Neutrophil (primary cell): ENCODE results near the gene CHST8.

Experiments used
- H3K27ac ChIP-seq: fragments of 200-600 bp; sonication (generic); 2 replicates; pipeline ENCODE4 v1.5.1; 2016; ENCODE audit warnings: mild to moderate bottlenecking, moderate library complexity
- H3K27me3 ChIP-seq: fragments of 200-600 bp; sonication (generic); 2 replicates; pipeline ENCODE4 v1.6.0; 2016; ENCODE audit warnings: mild to moderate bottlenecking
- H3K36me3 ChIP-seq: fragments of 200-600 bp; sonication (generic); 2 replicates; pipeline ENCODE4 v1.5.1; 2017
- H3K4me1 ChIP-seq, 2 experiments: fragments of 200-600 bp in 1 of 2; sonication (generic) in 1 of 2; 1 replicate in 1 of 2; 2 replicates in 1 of 2; pipeline versions ENCODE4 v1.5.1 to v1.6.1; 2013 to 2016; ENCODE audit warnings: low read depth in 1 of 2, low read length in 1 of 2, mild to moderate bottlenecking in 1 of 2, moderate library complexity in 1 of 2; ENCODE audit not compliant: control insufficient read depth in 1 of 2, insufficient read depth in 1 of 2
- H3K4me3 ChIP-seq, 2 experiments: fragments of 200-600 bp in 1 of 2; sonication (generic) in 1 of 2; 1 replicate in 1 of 2; 2 replicates in 1 of 2; pipeline ENCODE4 v1.5.1; 2013 to 2016; ENCODE audit warnings: low read depth in 1 of 2, low read length in 1 of 2, mild to moderate bottlenecking in 1 of 2, moderate library complexity in 1 of 2
- H3K9me3 ChIP-seq: fragments of 200-600 bp; sonication (generic); 2 replicates; pipeline ENCODE4 v1.5.1; 2016
- TF ChIP-seq, protein P1 (sequence below): fragments of 200-600 bp; sonication (generic); IDR thresholded peaks from 2 replicates; pipeline ENCODE4 v1.5.1; 2016; ENCODE audit warnings: antibody characterized with exemption

Gene CHST8

GRCh38 chr19:33618884-33619283 lies 2.9 kb upstream of the CHST8 start:
- Histone ChIP-seq H3K9me3 (no peaks in the 10 kb centered on the region), H3K27me3 (peaks cover 63% of the 10 kb centered on the region), H3K36me3 (no peaks in the 10 kb centered on the region), H3K4me1 (no peaks in the 10 kb centered on the region), H3K4me3 (no peak overlapping the region), H3K27ac (no peak overlapping the region)
- TF ChIP-seq, protein P1, sequence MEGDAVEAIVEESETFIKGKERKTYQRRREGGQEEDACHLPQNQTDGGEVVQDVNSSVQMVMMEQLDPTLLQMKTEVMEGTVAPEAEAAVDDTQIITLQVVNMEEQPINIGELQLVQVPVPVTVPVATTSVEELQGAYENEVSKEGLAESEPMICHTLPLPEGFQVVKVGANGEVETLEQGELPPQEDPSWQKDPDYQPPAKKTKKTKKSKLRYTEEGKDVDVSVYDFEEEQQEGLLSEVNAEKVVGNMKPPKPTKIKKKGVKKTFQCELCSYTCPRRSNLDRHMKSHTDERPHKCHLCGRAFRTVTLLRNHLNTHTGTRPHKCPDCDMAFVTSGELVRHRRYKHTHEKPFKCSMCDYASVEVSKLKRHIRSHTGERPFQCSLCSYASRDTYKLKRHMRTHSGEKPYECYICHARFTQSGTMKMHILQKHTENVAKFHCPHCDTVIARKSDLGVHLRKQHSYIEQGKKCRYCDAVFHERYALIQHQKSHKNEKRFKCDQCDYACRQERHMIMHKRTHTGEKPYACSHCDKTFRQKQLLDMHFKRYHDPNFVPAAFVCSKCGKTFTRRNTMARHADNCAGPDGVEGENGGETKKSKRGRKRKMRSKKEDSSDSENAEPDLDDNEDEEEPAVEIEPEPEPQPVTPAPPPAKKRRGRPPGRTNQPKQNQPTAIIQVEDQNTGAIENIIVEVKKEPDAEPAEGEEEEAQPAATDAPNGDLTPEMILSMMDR, result no peak

GRCh38 chr19:33620611-33621010 lies 1.1 kb upstream of the CHST8 start:
- Histone ChIP-seq H3K4me1 (no peaks in the 10 kb centered on the region), H3K36me3 (no peaks in the 10 kb centered on the region)
- TF ChIP-seq, protein P1, result no peak

DNA sequence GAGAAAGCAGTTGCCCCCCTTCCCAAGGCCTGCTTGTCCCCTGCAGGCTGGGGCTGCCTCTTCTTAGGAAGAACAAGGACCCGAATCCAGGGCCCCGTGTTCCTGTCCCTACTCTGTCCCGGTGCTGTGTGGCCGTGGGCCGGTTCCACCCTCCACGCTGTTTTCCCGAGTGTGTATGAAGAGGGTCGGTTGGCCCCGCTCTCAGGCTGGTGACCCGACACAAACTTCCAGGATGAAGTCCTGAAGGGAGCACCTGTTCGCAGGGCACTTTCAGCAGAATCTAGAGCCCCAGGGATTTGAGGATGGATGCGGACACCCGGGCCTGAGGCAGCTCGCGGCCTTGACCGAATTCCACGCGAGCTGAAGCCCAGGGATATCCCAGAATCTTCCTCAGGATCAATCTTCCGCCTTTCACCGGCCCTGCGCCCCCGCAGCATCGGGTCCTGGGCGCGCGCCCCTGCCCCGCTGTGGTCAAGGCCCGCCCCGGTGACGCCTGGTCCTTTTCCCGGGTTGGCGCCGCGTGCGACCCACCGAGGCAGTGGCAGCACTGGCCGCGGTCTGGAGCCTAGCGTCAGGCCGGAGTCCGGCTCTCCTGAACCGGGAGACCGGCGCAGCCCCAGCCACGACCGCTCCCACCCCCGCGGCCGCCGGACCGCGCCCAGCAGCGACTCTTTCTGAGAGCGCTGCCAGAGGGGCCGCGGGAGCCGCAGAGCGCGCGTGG lies 528 bp upstream of the CHST8 start:
- Histone ChIP-seq H3K4me1 (no peaks in the 10 kb centered on the region), H3K27ac (no peak overlapping the region), H3K27me3 (peaks cover 86% of the 10 kb centered on the region), H3K36me3 (no peaks in the 10 kb centered on the region), H3K4me3 (no peak overlapping the region), H3K9me3 (no peaks in the 10 kb centered on the region)
- TF ChIP-seq, protein P1, result no peak

More at GRCh38 chr19:33620611-33621010, 1.1 kb upstream of the CHST8 start:
- Histone ChIP-seq H3K9me3 (no peaks in the 10 kb centered on the region), H3K27ac (no peak overlapping the region), H3K4me3 (no peak overlapping the region), H3K27me3 (peaks cover 80% of the 10 kb centered on the region)

GRCh38 chr19:33622505-33622808 lies 704 bp downstream of the CHST8 start:
- no peaks in the 10 kb centered on the region for H3K9me3 ChIP-seq
- peaks cover 85% of the 10 kb centered on the region for H3K27me3 ChIP-seq
- H3K4me3 ChIP-seq, result no peak overlapping the region
- no peak overlapping the region for H3K27ac ChIP-seq
- TF ChIP-seq, protein P1, result no peak
- no peaks in the 10 kb centered on the region for H3K36me3 ChIP-seq
- no peaks in the 10 kb centered on the region for H3K4me1 ChIP-seq

- H3K9me3 ChIP-seq, result no peaks in the 10 kb centered on the region
- H3K27me3 ChIP-seq, result peaks cover 80% of the 10 kb centered on the region
- H3K27ac ChIP-seq, result no peak overlapping the region
- TF ChIP-seq, protein P1, result no peak
- H3K4me3 ChIP-seq, result no peak overlapping the region
- no peaks in the 10 kb centered on the region for H3K4me1 ChIP-seq
- H3K36me3 ChIP-seq, result no peaks in the 10 kb centered on the region
These were observed 1.2 kb downstream of the CHST8 start for GRCh38 chr19:33622809-33623511.
